Mucosa of descending colon (tissue), 3 donors: ENCODE data around the gene RPUSD3. TPM values are rescaled to one million over a fixed set of nuclear protein-coding genes. Genes with fewer than 3 reads are reported as not detected.

ENCODE experiments used
- ATAC-seq: fragments of 200-7000 bp; cut with Tn5 transposase; one replicate; pipeline ENCODE4 v1.9.1; 2020; ENCODE audit warnings: mild to moderate bottlenecking, moderate library complexity
- DNase-seq, 3 donors: peaks; one replicate each; pipeline ENCODE4 v3.0.0-alpha.2; 2020
- H3K36me3 ChIP-seq: fragments of 200-600 bp; one replicate; pipeline ENCODE4 v1.8.0; 2021; ENCODE audit warnings: low read depth, mild to moderate bottlenecking
- H3K4me1 ChIP-seq: fragments of 200-600 bp; one replicate; pipeline ENCODE4 v1.8.0; 2021; ENCODE audit warnings: low read depth, mild to moderate bottlenecking
- H3K4me3 ChIP-seq: fragments of 200-600 bp; one replicate; pipeline ENCODE4 v1.8.0; 2021; ENCODE audit warnings: mild to moderate bottlenecking
- H3K9me3 ChIP-seq: fragments of 200-600 bp; one replicate; pipeline ENCODE4 v1.8.0; 2021; ENCODE audit warnings: mild to moderate bottlenecking
- intact Hi-C, 2 donors: fragments of 100-400 bp; cut with DNase I in 1 of 2; cut with micrococcal nuclease in 1 of 2; formaldehyde crosslinking; loops; one replicate each; pipeline versions ENCODE4 v1.11.0 to v1.11.1; 2022; cut with DNase I, micrococcal nuclease
- long read RNA-seq, 2 donors: library from polyadenylated mRNA; unstranded; transcript quantifications; one replicate each; pipeline ENCODE4 v2.0.0, GENCODE V29; 2019 to 2021
- total RNA-seq, 3 donors: library from RNA; stranded (reverse); fragmentation: NEBNext Ultra II Directional in 2 of 3; extraction: Animal tissue kit (Norgen Biotek cat#: 25700) in 2 of 3; gene quantifications; one replicate each; pipeline versions ENCODE4 v1.2.1 to v1.2.4, GENCODE V29; 2021 to 2023
- TF ChIP-seq, protein P1 (sequence below): fragments of 200-600 bp; IDR thresholded peaks from one replicate; pipeline ENCODE4 v1.8.0; 2022; ENCODE audit warnings: antibody characterized with exemption, mild to moderate bottlenecking
- donor health status: DM: no; HTN: no; CAD: no; lungs with moderate emphysema.
- donor health status: DM: no; HTN: no; CAD: no.
- donor health status: DM: no; HTN: yes; CAD: no.

The RPUSD3 gene, protein sequence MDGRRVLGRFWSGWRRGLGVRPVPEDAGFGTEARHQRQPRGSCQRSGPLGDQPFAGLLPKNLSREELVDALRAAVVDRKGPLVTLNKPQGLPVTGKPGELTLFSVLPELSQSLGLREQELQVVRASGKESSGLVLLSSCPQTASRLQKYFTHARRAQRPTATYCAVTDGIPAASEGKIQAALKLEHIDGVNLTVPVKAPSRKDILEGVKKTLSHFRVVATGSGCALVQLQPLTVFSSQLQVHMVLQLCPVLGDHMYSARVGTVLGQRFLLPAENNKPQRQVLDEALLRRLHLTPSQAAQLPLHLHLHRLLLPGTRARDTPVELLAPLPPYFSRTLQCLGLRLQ
- 10 to 100 TPM; 26.1 to 35.6 (median 28.6) TPM for total RNA-seq
- long read RNA-seq, donor 1, transcript RPUSD3-216 (4 exons, 2,491 nt), result minor isoform, 13 of 70 reads
- long read RNA-seq, donor 1, transcript RPUSD3-201 (9 exons, 1,225 nt), result major isoform, 38 of 70 reads
- long read RNA-seq, donor 1, partial matches to known transcripts, result 3 of 70 reads
- long read RNA-seq, donor 1, other reads (novel, unspliced or antisense), result 15 of 70 reads
- long read RNA-seq, donor 2, transcript RPUSD3-201 (9 exons, 1,225 nt), result major isoform, 33 of 46 reads
- long read RNA-seq, donor 2, partial matches to known transcripts, result 1 of 46 reads
- long read RNA-seq, donor 2, other reads (novel, unspliced or antisense), result 9 of 46 reads

GRCh38 chr3:9843715-9844438 is at the start of gene RPUSD3:
Gene RPUSD3, minus strand, starts transcription at chr3:9844008. Its CDS starts 18 bp downstream, at chr3:9843990.
- peak within 1 kb of the TSS; percentile 52 for H3K4me3 ChIP-seq
- ATAC-seq, result peak; percentile 100
- peaks cover 7% of the 10 kb centered on the region for H3K4me1 ChIP-seq
- TF ChIP-seq, protein P1, sequence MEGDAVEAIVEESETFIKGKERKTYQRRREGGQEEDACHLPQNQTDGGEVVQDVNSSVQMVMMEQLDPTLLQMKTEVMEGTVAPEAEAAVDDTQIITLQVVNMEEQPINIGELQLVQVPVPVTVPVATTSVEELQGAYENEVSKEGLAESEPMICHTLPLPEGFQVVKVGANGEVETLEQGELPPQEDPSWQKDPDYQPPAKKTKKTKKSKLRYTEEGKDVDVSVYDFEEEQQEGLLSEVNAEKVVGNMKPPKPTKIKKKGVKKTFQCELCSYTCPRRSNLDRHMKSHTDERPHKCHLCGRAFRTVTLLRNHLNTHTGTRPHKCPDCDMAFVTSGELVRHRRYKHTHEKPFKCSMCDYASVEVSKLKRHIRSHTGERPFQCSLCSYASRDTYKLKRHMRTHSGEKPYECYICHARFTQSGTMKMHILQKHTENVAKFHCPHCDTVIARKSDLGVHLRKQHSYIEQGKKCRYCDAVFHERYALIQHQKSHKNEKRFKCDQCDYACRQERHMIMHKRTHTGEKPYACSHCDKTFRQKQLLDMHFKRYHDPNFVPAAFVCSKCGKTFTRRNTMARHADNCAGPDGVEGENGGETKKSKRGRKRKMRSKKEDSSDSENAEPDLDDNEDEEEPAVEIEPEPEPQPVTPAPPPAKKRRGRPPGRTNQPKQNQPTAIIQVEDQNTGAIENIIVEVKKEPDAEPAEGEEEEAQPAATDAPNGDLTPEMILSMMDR, result no peak
- H3K9me3 ChIP-seq, result no peaks in the 10 kb centered on the region
- DNase-seq, result peak; percentile 98 to 99 (median 99)
- H3K36me3 ChIP-seq, result no peaks in the 10 kb centered on the region
- intact Hi-C loops, result no loop called here

GRCh38 chr3:9891072-9891622 is 47.3 kb upstream of the RPUSD3 start:
- no peaks in the 10 kb centered on the region for H3K9me3 ChIP-seq
- H3K4me1 ChIP-seq, result peaks cover 33% of the 10 kb centered on the region
- TF ChIP-seq, protein P1, result no peak
- ATAC-seq, result no peak
- H3K36me3 ChIP-seq, result no peaks in the 10 kb centered on the region
- intact Hi-C loops, result no loop called here
- peak overlapping the region; percentile 96 for H3K4me3 ChIP-seq
- DNase-seq, result no peak

DNA sequence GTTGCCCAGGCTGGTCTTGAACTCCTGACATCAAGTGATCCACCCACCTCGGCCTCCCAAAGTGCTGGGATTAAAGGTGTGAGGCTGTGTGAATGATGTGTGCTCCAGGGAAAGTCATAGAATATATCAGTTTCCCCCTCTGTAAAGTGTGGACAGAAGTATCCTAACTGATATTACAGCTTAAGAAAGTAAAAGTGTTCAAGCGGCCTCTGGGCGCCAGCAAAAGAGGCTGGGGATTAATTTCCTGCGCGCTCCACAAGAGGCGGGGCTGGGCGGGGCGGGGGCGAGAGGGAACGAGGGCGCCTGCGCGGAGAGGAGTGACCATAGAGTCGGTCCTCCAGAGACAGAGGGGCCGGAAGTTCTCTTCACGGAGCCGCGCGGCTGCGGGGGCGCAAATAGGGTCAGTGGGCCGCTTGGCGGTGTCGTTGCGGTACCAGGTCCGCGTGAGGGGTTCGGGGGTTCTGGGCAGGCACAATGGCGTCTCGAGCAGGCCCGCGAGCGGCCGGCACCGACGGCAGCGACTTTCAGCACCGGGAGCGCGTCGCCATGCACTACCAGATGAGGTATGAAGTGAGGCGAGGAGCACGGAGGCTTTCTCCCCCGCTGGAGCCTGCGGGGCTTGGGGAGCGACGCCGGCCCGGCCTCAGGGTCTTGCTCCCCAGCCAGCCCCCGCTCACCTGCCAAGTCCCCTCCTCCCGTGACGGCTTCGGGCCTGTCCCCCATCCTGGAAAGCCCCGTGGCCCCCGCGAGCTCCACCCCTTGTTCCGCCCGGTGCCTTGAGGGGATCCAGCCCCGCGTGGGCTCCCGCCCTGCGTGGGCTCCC is 46.7 kb upstream of the RPUSD3 start, which contains the start of gene JAGN1:
Gene JAGN1 (plus strand): TSS at position 362 of the 823 bp plus-strand sequence. CDS start 113 bp downstream, at position 475.
- TF ChIP-seq, protein P1, result no peak
- intact Hi-C loops, result no loop called here
- peak; percentile 99 for ATAC-seq
- peak; percentile 93 to 95 (median 94) for DNase-seq
- Histone ChIP-seq H3K9me3 (no peaks in the 10 kb centered on the region), H3K4me3 (peak within 1 kb of the TSS; percentile 96), H3K4me1 (peaks cover 31% of the 10 kb centered on the region), H3K36me3 (no peaks in the 10 kb centered on the region)

- Histone ChIP-seq H3K4me3 (no peak overlapping the region), H3K4me1 (peaks cover 22% of the 10 kb centered on the region), H3K36me3 (no peaks in the 10 kb centered on the region), H3K9me3 (no peaks in the 10 kb centered on the region)
- DNase-seq (no peak), ATAC-seq (no peak)
- intact Hi-C loops, result no loop called here
- TF ChIP-seq, protein P1, result no peak
Measured at GRCh38 chr3:9889405-9889804, 45.6 kb upstream of the RPUSD3 start.
